OCI-LY7 (cell line): ENCODE measurements around the gene CEP83.

ENCODE experiments used
- EZH2phosphoT487 ChIP-seq: fragments of 200-600 bp; sonication (generic); IDR thresholded peaks from 2 replicates; pipeline ENCODE4 v1.6.1; 2018; ENCODE audit warnings: low read depth, borderline replicate concordance, mild to moderate bottlenecking, mixed run types, antibody characterized with exemption, low read length, moderate library complexity, mixed read lengths
- TF ChIP-seq, protein P1 (sequence below): fragments of 200-600 bp; sonication (generic); conservative IDR thresholded peaks from 2 replicates; pipeline ENCODE4 v1.5.1; 2014; ENCODE audit warnings: mild to moderate bottlenecking, antibody characterized with exemption, low read length, moderate library complexity, mixed read lengths

DNA sequence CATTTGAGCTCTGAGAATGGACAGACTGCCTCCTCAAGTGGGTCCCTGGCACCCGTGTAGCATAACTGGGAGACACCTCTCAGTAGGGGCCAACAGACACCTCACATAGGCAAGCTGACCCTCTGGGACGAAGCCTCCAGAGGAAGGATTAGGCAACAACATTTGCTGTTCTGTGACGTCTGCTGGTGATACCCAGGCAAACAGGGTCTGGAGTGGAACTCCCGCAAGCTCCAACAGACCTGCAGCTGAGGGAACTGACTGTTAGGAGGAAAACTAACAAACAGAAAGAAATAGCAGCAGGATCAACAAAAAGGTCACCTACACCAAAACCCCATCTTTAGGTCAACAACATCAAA, 69.6 kb downstream of the CEP83 start:
- TF ChIP-seq, protein P1, sequence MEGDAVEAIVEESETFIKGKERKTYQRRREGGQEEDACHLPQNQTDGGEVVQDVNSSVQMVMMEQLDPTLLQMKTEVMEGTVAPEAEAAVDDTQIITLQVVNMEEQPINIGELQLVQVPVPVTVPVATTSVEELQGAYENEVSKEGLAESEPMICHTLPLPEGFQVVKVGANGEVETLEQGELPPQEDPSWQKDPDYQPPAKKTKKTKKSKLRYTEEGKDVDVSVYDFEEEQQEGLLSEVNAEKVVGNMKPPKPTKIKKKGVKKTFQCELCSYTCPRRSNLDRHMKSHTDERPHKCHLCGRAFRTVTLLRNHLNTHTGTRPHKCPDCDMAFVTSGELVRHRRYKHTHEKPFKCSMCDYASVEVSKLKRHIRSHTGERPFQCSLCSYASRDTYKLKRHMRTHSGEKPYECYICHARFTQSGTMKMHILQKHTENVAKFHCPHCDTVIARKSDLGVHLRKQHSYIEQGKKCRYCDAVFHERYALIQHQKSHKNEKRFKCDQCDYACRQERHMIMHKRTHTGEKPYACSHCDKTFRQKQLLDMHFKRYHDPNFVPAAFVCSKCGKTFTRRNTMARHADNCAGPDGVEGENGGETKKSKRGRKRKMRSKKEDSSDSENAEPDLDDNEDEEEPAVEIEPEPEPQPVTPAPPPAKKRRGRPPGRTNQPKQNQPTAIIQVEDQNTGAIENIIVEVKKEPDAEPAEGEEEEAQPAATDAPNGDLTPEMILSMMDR = no peak
- no peak for TF ChIP-seq EZH2phosphoT487
